MG63 (cell line): ENCODE measurements around the gene TNFSF18. TPM values are rescaled to one million over a fixed set of nuclear protein-coding genes. Genes with fewer than 3 reads are reported as not detected.
A peak's percentile ranks its signal among the peaks of the same experiment; 100 is the strongest.

ENCODE experiments used
- DNase-seq: peaks from one replicate; pipeline ENCODE4 v3.0.0-alpha.2; 2020
- H3K27me3 ChIP-seq: fragments of 250-450 bp; sonication (Bioruptor Pico); 2 replicates; pipeline ENCODE4 v1.5.1; 2020; ENCODE audit warnings: mild to moderate bottlenecking, moderate library complexity
- H3K36me3 ChIP-seq: fragments of 250-450 bp; sonication (Bioruptor Pico); 2 replicates; pipeline ENCODE4 v1.5.1; 2020; ENCODE audit warnings: mild to moderate bottlenecking, moderate library complexity
- H3K4me3 ChIP-seq: fragments of 250-450 bp; sonication (Bioruptor Pico); 2 replicates; pipeline ENCODE4 v1.5.1; 2020; ENCODE audit warnings: mild to moderate bottlenecking, moderate library complexity
- H3K9me3 ChIP-seq: fragments of 250-450 bp; sonication (Bioruptor Pico); 2 replicates; pipeline ENCODE4 v1.5.1; 2020; ENCODE audit warnings: mild to moderate bottlenecking, moderate library complexity
- total RNA-seq: library from RNA; depleted of rRNA; stranded (reverse); fragments of >200 nt; shearing (Covaris generic); gene quantifications from 2 replicates; pipeline ENCODE4 v1.2.3, GENCODE V29; 2014; ENCODE audit warnings: low replicate concordance; rRNA removed

The TNFSF18 gene
- total RNA-seq, 1 experiment from 2014 or later: not detected

GRCh38 chr1:173002891-173003838, 47.6 kb downstream of the TNFSF18 start:
- Histone ChIP-seq H3K9me3 (peaks cover 4% of the 10 kb centered on the region), H3K36me3 (no peaks in the 10 kb centered on the region), H3K4me3 (no peak overlapping the region), H3K27me3 (no peaks in the 10 kb centered on the region)
- DNase-seq: peak; percentile 27

- H3K36me3 ChIP-seq: no peaks in the 10 kb centered on the region
- no peaks in the 10 kb centered on the region for H3K27me3 ChIP-seq
- no peak for DNase-seq
- H3K9me3 ChIP-seq: no peaks in the 10 kb centered on the region; the same call in none of the 2 replicates
- H3K4me3 ChIP-seq: no peak overlapping the region
Measured at GRCh38 chr1:172999349-172999748, 51.4 kb downstream of the TNFSF18 start.

GRCh38 chr1:172997941-172998361, 52.8 kb downstream of the TNFSF18 start:
- Histone ChIP-seq H3K4me3 (no peak overlapping the region), H3K36me3 (no peaks in the 10 kb centered on the region), H3K27me3 (no peaks in the 10 kb centered on the region), H3K9me3 (no peaks in the 10 kb centered on the region; the same call in none of the 2 replicates)
- DNase-seq: no peak

- Histone ChIP-seq H3K9me3 (no peaks in the 10 kb centered on the region; the same call in 1 of the 2 replicates), H3K4me3 (no peak overlapping the region), H3K27me3 (no peaks in the 10 kb centered on the region), H3K36me3 (no peaks in the 10 kb centered on the region)
- DNase-seq: no peak
Measured at GRCh38 chr1:172993640-172994039, 57.1 kb downstream of the TNFSF18 start.

GRCh38 chr1:172991674-172992400, 58.9 kb downstream of the TNFSF18 start:
- no peaks in the 10 kb centered on the region; the same call in 1 of the 2 replicates for H3K9me3 ChIP-seq
- no peaks in the 10 kb centered on the region for H3K36me3 ChIP-seq
- no peaks in the 10 kb centered on the region for H3K27me3 ChIP-seq
- no peak for DNase-seq
- H3K4me3 ChIP-seq: no peak overlapping the region

- no peak overlapping the region for H3K4me3 ChIP-seq
- no peaks in the 10 kb centered on the region for H3K27me3 ChIP-seq
- H3K9me3 ChIP-seq: no peaks in the 10 kb centered on the region; the same call in 1 of the 2 replicates
- DNase-seq: no peak
- no peaks in the 10 kb centered on the region for H3K36me3 ChIP-seq
Measured at GRCh38 chr1:172990598-172991215, 60.0 kb downstream of the TNFSF18 start.

Other genes starting within 250 kb of the TNFSF18 start
- not detected in 2 replicates for gene TNFSF4, start 156.4 kb upstream of the TNFSF18 start, total RNA-seq